Adrenal gland (tissue), 12 donors: Measurements from ENCODE around the gene MYL7. TPM values are rescaled to one million over a fixed set of nuclear protein-coding genes. Genes with fewer than 3 reads are reported as not detected.
A peak's percentile ranks its signal among the peaks of the same experiment; 100 is the strongest.

ENCODE experiments used
- DNase-seq, 7 donors: peaks; one replicate each; pipeline ENCODE4 v3.0.0-alpha.2; 2019 to 2020
- H3K27ac ChIP-seq, 5 donors: fragments of 200-600 bp; sonication (generic) in 4 of 5; 1 replicate in 3 of 5; 2 replicates in 2 of 5; pipeline versions ENCODE4 v1.5.1 to v1.8.0; 2016 to 2020; ENCODE audit warnings: mild to moderate bottlenecking in 1 of 5
- H3K27me3 ChIP-seq: fragments of 200-600 bp; 2 replicates; pipeline ENCODE4 v1.8.0; 2021
- H3K36me3 ChIP-seq, 2 donors: fragments of 200-600 bp; replicated peaks in 1 of 2; 1 replicate in 1 of 2; 2 replicates in 1 of 2; pipeline versions ENCODE4 v1.5.1 to v1.8.0; 2018 to 2022
- H3K4me1 ChIP-seq, 2 donors: fragments of 200-600 bp; replicated peaks in 1 of 2; 1 replicate in 1 of 2; 2 replicates in 1 of 2; pipeline versions ENCODE4 v1.5.1 to v1.8.0; 2018 to 2021
- H3K4me3 ChIP-seq, 4 donors: fragments of 200-600 bp; sonication (generic) in 3 of 4; one replicate each; pipeline ENCODE4 v1.5.1; 2016 to 2018
- H3K9me3 ChIP-seq, 3 donors: fragments of 200-600 bp; sonication (generic) in 1 of 3; replicated peaks in 1 of 3; 1 replicate in 2 of 3; 2 replicates in 1 of 3; pipeline versions ENCODE4 v1.5.1 to v1.8.0; 2016 to 2021
- CTCF ChIP-seq, 6 experiments: fragments of 450-650 bp in 4 of 6; fragments of 200-600 bp in 2 of 6; sonication (generic) in 1 of 6; IDR thresholded peaks; 1 replicate in 5 of 6; 2 replicates in 1 of 6; pipeline versions ENCODE4 v1.5.1 to v1.8.0; 2016 to 2021; ENCODE audit warnings: antibody characterized with exemption in 6 of 6, mild to moderate bottlenecking in 2 of 6, moderate library complexity in 1 of 6
- POLR2A ChIP-seq, 2 donors: fragments of 450-650 bp; IDR thresholded peaks; one replicate each; pipeline ENCODE4 v1.6.1; 2017; ENCODE audit warnings: antibody characterized with exemption in 2 of 2, mild to moderate bottlenecking in 2 of 2, moderate library complexity in 1 of 2
- WGBS, 4 donors: extraction: QIAGEN DNeasy Blood & Tissue Kit in 2 of 4; methylation state at CpG; one replicate each; pipeline versions ENCODE4 v1.1.5 to v1.1.7; 2013 to 2017; 5-methylcytosine and 5-hydroxymethylcytosine counted together
- intact Hi-C, 2 donors: fragments of 100-400 bp; cut with DNase I; formaldehyde crosslinking; loops; one replicate each; pipeline versions ENCODE4 v1.14.1 to v1.15.0; 2022 to 2023
- polyA plus RNA-seq, 3 donors: library from polyadenylated mRNA; stranded (reverse); fragments of 200-250 nt in 2 of 3; fragments of 350-450 nt in 1 of 3; fragmentation: Illumina TruSeq in 1 of 3; extraction: RNeasy Lipid Tissue Mini Kit (QIAGEN cat#74804) in 1 of 3; gene quantifications; one replicate each; pipeline ENCODE4 v1.2.3, GENCODE V29; 2013 to 2014
- total RNA-seq, 9 donors: library from RNA; depleted of rRNA in 4 of 9; stranded (reverse); fragments of >200 nt in 4 of 9; fragments of 120-200 nt in 1 of 9; fragmentation: NEBNext Ultra II Directional in 1 of 9; extraction: Animal tissue kit (Norgen Biotek cat#: 25700) in 1 of 9; gene quantifications; one replicate each; pipeline versions ENCODE4 v1.1.0 to v1.2.4, GENCODE V29; 2013 to 2023
- donor health status: healthy with polysubstance abuse.
- donor health status: Bipolar disorder and iron deficiency.
- donor health status: DM: yes; HTN: yes; CAD: no.
- donor health status: DM: no; HTN: no; CAD: no.
- donor health status: DM: no; HTN: no; CAD: no.
- donor health status: DM: yes; HTN: yes; CAD: no.

MYL7 gene
- total and polyA plus RNA-seq, 12 donors, result 0.17 to 3.5 (median 0.24) TPM; not detected in 9

- Histone ChIP-seq H3K4me3 (no peak overlapping the region), H3K27me3 (no peaks in the 10 kb centered on the region), H3K9me3 (no peaks in the 10 kb centered on the region), H3K4me1 (no peaks in the 10 kb centered on the region), H3K27ac (no peak overlapping the region), H3K36me3 (peaks cover 0 to 43% of the 10 kb centered on the region in 2 donors)
- 92 to 96% (median 94%) methylated on average over 8 to 17 of the region's 17 CpGs for WGBS, 4 donors
- intact Hi-C loops, result loop anchor here in 1 of 2 donors (5.0 kb wide), 1 partner anchor 39 kb away; no protein-coding TSS in a partner anchor
- no peak for DNase-seq
- TF ChIP-seq CTCF (IDR thresholded peaks at IDR 0.05) (no peak), POLR2A (IDR thresholded peaks at IDR 0.05) (no peak)
These were observed 24.9 kb downstream of the MYL7 start for GRCh38 chr7:44116087-44116788.

- peaks cover 0 to 30% of the 10 kb centered on the region in 2 donors for H3K36me3 ChIP-seq
These were observed 26.4 kb downstream of the MYL7 start for GRCh38 chr7:44114586-44115310.

GRCh38 chr7:44113764-44114354 lies 27.3 kb downstream of the MYL7 start:
- intact Hi-C loops, result no loop called here
- TF ChIP-seq CTCF (IDR thresholded peaks at IDR 0.05), result no peak
- no peak for TF ChIP-seq POLR2A (IDR thresholded peaks at IDR 0.05)
- WGBS, 4 donors, result 88 to 91% (median 90%) methylated on average over 7 to 24 of the region's 24 CpGs

More at GRCh38 chr7:44114586-44115310, 26.4 kb downstream of the MYL7 start:
- TF ChIP-seq POLR2A (IDR thresholded peaks at IDR 0.05) (no peak), CTCF (IDR thresholded peaks at IDR 0.05) (no peak)
- WGBS, 4 donors, result 75 to 89% (median 77%) methylated on average over 10 to 12 of the region's 12 CpGs
- Histone ChIP-seq H3K4me1 (no peaks in the 10 kb centered on the region), H3K4me3 (no peak overlapping the region), H3K27me3 (no peaks in the 10 kb centered on the region), H3K9me3 (no peaks in the 10 kb centered on the region), H3K27ac (no peak overlapping the region)
- peak; percentile 61 to 78 (median 72) for DNase-seq
- intact Hi-C loops, result loop anchor here in 1 of 2 donors (5.0 kb wide), 1 partner anchor 37 kb away; no protein-coding TSS in a partner anchor

More at GRCh38 chr7:44113764-44114354, 27.3 kb downstream of the MYL7 start:
- H3K4me1 ChIP-seq, result no peaks in the 10 kb centered on the region
- H3K36me3 ChIP-seq, result peaks cover 0 to 28% of the 10 kb centered on the region in 2 donors
- no peak overlapping the region for H3K4me3 ChIP-seq
- DNase-seq, result peak in 1 of 7 donors; percentile 7
- no peaks in the 10 kb centered on the region for H3K27me3 ChIP-seq
- H3K27ac ChIP-seq, result no peak overlapping the region
- H3K9me3 ChIP-seq, result no peaks in the 10 kb centered on the region
